ENCODE data around the gene SLA2. TPM values are rescaled to one million over a fixed set of nuclear protein-coding genes. Genes with fewer than 3 reads are reported as not detected.

SLA2 gene
- total and polyA plus RNA-seq, 2 of the 4 experiments (the other 2 are of a cell fraction): 0.03 TPM; not detected in 1

- Histone ChIP-seq H3K36me3 (ENCODE audit: control insufficient read depth, insufficient read depth, low read length) (peaks cover 20% of the 10 kb centered on the region), H4K20me1 (ENCODE audit: insufficient read depth, low read length) (peaks cover under 1% of the 10 kb centered on the region; the same call in 1 of the 2 replicates), H3K27ac (ENCODE audit: insufficient read depth, low read length) (no peak overlapping the region), H3K23ac (ENCODE audit: low read depth, low read length) (no peak overlapping the region), H2BK20ac (ENCODE audit: low read depth, low read length) (no peak overlapping the region), H4K5ac (ENCODE audit: low read depth, low read length) (no peak overlapping the region), H2BK15ac (ENCODE audit: low read depth, low read length) (no peak overlapping the region), H3K4me2 (ENCODE audit: low read depth, low read length) (no peak overlapping the region), H2AFZ (replicated peaks; ENCODE audit: low read length, poor library complexity) (no peak overlapping the region), H3K9ac (ENCODE audit: low read depth, low read length) (no peak overlapping the region), H3K4ac (ENCODE audit: low read depth, low read length) (no peak overlapping the region), H2BK5ac (ENCODE audit: low read depth, low read length, poor library complexity, severe bottlenecking) (no peak overlapping the region), H3K14ac (replicated peaks; ENCODE audit: low read depth, low read length) (no peak overlapping the region), H3K56ac (ENCODE audit: extremely low read depth, insufficient read depth, low read length) (no peak overlapping the region), H2AK9ac (replicated peaks; ENCODE audit: low read depth, low read length, poor library complexity) (no peak overlapping the region), H4K8ac (ENCODE audit: low read depth in 2 of 2, low read length in 2 of 2) (no peak overlapping the region), H3K18ac (ENCODE audit: low read depth, low read length) (no peak overlapping the region), H3K4me1 (ENCODE audit: control insufficient read depth, insufficient read depth, low read length) (no peaks in the 10 kb centered on the region), H3K9me3 (ENCODE audit: control insufficient read depth, insufficient read depth, low read length) (no peaks in the 10 kb centered on the region), H3K79me1 (ENCODE audit: low read depth in 1 of 2, low read length in 2 of 2) (peaks cover 0 to 4% of the 10 kb centered on the region in 2 experiments; a peak in 3 of 4 replicates), H4K91ac (ENCODE audit: insufficient read depth, low read depth, low read length) (no peak overlapping the region), H3K27me3 (ENCODE audit: control insufficient read depth, insufficient read depth, low read length) (no peaks in the 10 kb centered on the region), H3K9me1 (ENCODE audit: insufficient read depth, low read length) (peaks cover 2% of the 10 kb centered on the region; the same call in 1 of the 2 replicates), H2AK5ac (ENCODE audit: low read depth, low read length) (no peak overlapping the region), H2BK120ac (ENCODE audit: low read depth, low read length) (no peak overlapping the region), H3K4me3 (ENCODE audit: insufficient read depth, low read depth, low read length) (no peak overlapping the region)
- no CpG with 5 or more reads among the region's 3 CpGs for WGBS, 2 experiments (ENCODE audit: extremely low coverage in 2 of 2, insufficient read length in 1 of 2)
- no peak for DNase-seq
- intact Hi-C loops (cut with micrococcal nuclease) (no loop called here), in situ Hi-C loops (cut with MboI; ENCODE audit: low sequenced_read_pairs) (no loop called here), dilution Hi-C loops (cut with HindIII; ENCODE audit: low sequenced_read_pairs, unreplicated experiment) (no loop called here)
- ChIA-PET CTCF (interaction anchor here (0.6 to 0.7 kb wide), 2 partner anchors 36 to 197 kb away, joined by 7 read pairs; no protein-coding TSS in a partner anchor), POLR2A (ENCODE audit: unreplicated experiment) (interaction anchor here (0.6 kb wide), 1 partner anchor 49 kb away, joined by 4 read pairs; no protein-coding TSS in a partner anchor)
- BruUV-seq (replicated peaks): no TSS peak
- no peak for ATAC-seq (ENCODE audit: low read depth)
- TF ChIP-seq BHLHE40 (IDR thresholded peaks at IDR 0.05; ENCODE audit: low read depth, low read length) (no peak), CHD1 (IDR thresholded peaks at IDR 0.05; ENCODE audit: low read depth, low read length) (no peak), RFX5 (IDR thresholded peaks at IDR 0.05; ENCODE audit: low read depth, low read length) (no peak), FOS (IDR thresholded peaks at IDR 0.05; ENCODE audit: low read depth, low read length) (no peak), CEBPB (IDR thresholded peaks at IDR 0.05; ENCODE audit: low read depth, low read length) (no peak), POLR2A (IDR thresholded peaks at IDR 0.05; ENCODE audit: low read depth, low read length) (no peak)
- TF ChIP-seq, protein P1, sequence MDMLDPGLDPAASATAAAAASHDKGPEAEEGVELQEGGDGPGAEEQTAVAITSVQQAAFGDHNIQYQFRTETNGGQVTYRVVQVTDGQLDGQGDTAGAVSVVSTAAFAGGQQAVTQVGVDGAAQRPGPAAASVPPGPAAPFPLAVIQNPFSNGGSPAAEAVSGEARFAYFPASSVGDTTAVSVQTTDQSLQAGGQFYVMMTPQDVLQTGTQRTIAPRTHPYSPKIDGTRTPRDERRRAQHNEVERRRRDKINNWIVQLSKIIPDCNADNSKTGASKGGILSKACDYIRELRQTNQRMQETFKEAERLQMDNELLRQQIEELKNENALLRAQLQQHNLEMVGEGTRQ (IDR thresholded peaks at IDR 0.05; ENCODE audit: low read depth, low read length): no peak
Observed at GRCh38 chr20:36587388-36588070, 58.5 kb downstream of the SLA2 start.

Measured in IMR-90 (cell line).